ENCODE results near the gene ATP2B1.
"Not testable (repeated sequence)": the region's sequence is repeated elsewhere in the genome, so short reads cannot be mapped to it uniquely, and the experiment has no call there.

Gene ATP2B1

DNA sequence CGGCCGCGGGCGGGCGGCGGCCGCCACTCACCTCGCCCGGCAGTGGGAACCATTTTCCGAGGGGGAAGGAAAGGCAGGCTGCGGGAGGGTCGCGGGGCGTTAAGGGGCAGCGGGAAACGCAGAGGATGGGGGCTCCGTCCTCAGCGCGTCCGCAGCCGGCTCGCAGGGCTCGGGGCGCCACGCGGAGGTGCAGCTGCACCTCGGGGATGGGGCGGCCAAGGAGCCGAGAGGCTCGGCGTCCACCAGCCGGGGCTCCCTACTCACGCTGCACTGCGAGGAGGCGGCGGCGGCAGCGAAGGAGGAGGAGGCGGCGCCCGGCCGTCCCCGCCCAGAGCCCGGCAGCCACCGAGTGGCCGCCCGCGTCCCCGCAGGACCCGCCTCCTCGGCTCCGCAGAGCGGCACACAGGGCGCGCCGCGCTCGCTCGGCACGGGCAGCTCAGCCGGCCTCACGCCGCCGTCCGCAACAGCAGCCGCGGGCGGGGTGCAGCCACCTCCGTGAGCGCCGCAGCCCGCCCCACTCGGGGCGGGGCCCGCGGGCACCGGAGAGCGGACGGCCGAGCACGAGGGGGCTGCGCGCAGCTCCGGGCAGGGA lies at the start of gene ATP2B1:
Gene ATP2B1, minus strand, starts transcription at position 274 of the 592 bp plus-strand sequence. CDS start 52,952 bp downstream, outside the sequence.
- peak; percentile 90 for DNase-seq

DNA sequence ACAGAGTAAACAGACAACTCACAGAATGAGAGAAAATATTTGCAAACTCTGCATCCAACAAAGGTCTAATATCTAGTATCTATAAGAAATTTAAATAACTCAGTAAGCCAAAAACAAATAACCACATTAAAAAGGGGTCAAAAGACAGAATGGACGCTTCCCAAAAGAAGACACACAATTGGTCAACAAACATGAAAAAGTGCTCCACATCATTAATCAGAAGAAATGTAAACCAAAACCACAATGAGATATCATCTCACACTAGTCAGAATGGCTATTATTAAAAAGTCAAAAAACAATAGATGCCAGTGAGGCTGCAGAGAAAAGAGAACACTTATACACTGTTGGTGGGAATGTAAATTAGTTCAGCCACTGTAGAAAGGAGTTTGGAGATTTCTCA lies 49.3 kb upstream of the ATP2B1 start:
- DNase-seq: not testable (repeated sequence)

- no peak for DNase-seq
Observed at GRCh38 chr12:89756585-89757398, 48.2 kb upstream of the ATP2B1 start.

DNA sequence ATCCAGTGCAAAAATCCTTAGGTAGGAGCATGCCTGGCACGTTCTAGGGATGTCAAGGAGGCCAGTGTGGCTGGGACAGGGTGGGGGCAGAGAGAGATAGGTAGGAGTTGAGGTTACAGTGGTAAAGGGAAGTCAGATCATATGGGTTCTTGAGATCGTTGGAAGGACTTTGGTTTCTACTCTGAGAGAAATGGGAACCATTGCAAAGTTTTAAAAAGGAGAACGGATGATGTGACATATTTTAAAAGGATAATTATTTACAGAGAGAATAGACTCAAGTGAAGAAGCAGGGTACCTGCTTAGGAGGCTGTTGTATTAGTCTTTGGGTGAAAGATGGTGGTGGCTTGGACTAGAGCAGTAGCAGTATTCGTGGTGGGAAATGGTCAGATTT lies 47.6 kb upstream of the ATP2B1 start:
- DNase-seq: no peak

GRCh38 chr12:89753997-89754396 lies 45.4 kb upstream of the ATP2B1 start:
- DNase-seq: no peak

- DNase-seq: no peak
Observed at GRCh38 chr12:89752341-89752740, 43.7 kb upstream of the ATP2B1 start.

DNA sequence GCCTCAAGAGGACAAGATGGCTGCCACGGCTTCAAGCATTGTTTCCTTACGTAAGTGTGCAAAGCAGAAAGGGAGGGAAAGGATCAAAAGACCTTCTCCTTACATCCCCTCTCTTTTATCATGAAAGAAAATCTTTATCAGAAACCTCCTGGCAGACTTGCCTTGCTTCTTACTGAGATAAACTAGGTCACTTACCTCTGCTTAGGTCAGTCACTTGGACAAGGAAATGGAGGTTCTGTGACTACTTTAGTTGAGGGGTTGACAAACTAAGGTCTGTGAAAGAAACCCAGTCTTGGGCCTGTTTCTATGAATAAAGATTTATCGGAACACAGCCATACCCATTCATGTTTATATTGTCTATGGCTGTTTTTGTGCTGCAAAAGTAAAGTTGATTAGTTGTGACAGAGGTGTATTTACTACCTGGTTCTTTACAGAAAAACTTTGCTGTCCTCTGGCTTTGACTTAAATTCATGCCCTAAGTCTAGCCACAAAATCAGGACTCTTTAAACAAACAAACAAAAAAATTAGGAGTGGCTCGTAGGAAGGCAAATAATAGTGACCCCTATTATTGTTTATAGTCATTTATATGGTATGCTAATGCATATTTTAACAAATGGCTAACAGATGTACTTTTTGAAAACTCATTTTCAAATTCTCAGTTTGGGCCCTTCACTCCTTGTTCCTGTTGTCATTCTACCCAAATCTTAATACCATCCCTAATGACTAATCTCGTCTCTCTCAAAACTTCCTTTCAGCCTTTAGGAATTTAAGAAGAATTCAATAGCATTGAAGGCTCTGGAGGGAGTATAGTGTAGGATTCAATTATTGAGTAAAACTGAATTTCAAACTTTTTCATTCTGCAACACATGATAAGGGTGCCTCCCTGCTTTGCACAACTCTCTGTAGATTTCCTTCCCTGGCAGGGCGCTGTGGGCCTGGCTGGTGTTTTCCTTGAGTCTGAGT lies 42.0 kb upstream of the ATP2B1 start:
- DNase-seq: no peak

DNA sequence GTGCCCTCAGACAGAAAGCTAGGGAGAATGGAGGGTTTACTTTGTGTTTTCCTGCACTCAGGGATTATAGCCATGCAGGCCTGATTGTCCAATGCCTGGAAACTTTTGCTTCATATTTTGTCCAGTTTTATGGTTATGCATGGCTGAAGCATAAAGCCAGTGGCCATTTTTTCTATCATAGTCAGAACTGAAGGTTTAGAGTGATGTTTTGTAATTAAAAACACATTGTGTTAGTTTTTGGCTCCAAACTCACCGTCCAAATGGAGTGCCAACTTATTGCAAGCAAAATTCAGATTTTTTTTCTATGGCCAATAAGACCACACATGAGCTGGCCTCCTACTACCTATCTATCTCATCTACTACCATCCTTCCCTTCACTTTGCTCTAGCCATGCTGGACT lies 40.2 kb upstream of the ATP2B1 start:
- DNase-seq: no peak

DNA sequence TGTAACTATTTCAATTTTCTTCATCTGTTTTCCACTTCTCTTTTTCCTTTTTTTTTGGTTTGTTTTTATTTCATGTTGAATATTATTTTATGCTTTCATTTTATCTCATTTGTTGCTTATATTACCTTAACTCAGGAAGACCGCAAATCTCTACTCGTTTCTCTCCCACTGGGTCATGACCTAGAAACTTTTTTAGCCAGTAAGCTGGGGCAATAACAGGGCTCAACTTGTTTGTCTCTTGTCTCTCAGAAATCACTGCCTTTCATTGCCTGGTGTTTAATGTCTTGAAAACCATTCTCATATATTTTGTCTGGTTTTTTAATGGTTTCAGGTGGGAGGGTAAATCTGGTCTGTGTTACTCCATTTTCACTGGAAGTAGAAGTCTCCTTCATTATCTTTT lies 36.6 kb upstream of the ATP2B1 start:
- no peak for DNase-seq

DNA sequence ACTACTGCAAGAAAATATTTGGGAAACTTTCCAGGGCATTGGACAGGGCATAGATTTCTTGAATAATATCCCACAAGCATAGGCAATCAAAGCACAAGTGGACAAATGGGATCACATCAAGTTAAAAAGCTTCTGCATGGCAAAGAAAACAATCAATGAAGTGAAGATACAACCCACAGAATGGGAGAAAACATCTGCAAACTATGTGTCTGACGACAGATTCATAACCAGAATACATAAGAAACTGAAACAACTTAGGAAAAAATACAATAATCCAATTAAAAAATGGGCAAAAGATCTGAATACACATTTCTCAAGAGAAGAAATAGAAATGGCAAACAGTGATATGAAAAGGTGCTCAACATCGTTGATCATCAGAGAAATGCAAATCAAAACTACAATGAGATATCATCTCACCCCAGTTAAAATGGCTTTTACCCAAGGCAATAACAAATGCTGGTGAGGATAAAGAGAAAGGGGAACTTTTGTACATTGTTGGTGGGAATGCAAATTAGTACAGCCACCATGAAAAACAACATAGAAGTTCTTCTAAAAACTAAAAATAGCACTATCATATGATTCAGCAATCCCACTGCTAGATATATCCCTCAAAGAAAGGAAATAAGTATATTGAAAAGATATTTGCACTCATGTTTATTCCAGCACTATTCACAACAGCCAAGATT lies 33.8 kb upstream of the ATP2B1 start:
- no peak for DNase-seq

DNA sequence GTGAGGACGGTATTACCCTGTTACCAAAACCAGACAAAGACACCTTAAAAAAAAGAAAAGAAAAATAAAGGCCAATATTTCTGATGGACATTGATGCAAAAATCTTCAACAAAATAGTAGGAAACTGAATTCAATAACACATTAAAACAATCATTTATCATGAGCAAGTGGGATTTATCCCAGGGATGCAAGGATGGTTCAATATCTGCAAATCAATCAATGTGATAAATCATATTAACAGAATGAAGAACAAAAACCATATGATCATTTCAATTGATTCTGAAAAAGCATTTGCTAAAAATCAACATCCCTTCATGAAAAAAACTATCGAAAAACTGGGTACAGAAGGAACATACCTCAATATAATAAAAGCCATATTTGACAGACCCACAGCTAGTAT lies 32.3 kb upstream of the ATP2B1 start:
- DNase-seq: no peak

GRCh38 chr12:89736995-89737394 lies 28.4 kb upstream of the ATP2B1 start:
- DNase-seq: no peak

- no peak for DNase-seq
Observed at GRCh38 chr12:89733579-89734201, 25.1 kb upstream of the ATP2B1 start.

GRCh38 chr12:89732522-89732921 lies 23.9 kb upstream of the ATP2B1 start:
- DNase-seq: no peak

DNA sequence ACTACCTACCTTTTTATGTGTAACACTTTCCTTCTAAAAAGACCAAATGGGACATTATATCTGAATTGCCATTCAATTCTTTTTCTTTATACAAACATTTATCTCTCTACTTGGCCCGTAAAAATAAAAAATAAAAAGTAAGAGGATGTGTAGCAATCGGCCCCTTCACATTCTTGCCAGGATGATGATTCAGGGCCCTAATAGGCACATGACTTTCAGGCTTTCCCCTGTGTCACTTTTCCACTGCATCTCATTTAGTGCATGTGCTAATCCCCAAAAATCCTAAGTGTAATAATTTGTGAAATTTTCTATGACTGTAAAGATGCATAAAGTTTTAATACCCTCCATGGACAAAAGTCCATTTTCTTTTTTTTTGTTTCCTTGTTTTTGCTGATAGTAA lies 23.0 kb upstream of the ATP2B1 start:
- no peak for DNase-seq

- DNase-seq: no peak
Observed at GRCh38 chr12:89731089-89731488, 22.5 kb upstream of the ATP2B1 start.

- no peak for DNase-seq
Observed at GRCh38 chr12:89729946-89730459, 21.4 kb upstream of the ATP2B1 start.

DNA sequence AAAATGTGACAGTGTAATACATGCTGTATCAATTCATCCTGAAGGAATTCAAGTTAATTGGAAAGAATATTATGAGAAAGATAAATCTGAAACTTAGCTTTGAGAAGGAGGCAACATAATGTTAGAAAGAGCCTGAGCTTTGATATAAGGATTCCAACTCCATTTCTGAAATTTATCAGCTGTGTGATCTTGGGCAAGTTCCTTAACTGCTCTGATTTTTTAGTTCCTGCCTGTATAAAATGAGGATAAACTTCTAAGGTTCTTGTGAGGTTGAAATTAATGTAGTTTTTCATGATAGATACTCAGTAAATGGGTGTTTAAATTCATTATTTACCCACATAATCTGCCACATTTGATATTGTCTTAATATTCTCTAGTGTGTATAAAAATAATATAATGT lies 14.6 kb upstream of the ATP2B1 start:
- DNase-seq: no peak

GRCh38 chr12:89721291-89721987 lies 12.8 kb upstream of the ATP2B1 start:
- DNase-seq: no peak

- DNase-seq: no peak
Observed at GRCh38 chr12:89717759-89718523, 9.3 kb upstream of the ATP2B1 start.

DNA sequence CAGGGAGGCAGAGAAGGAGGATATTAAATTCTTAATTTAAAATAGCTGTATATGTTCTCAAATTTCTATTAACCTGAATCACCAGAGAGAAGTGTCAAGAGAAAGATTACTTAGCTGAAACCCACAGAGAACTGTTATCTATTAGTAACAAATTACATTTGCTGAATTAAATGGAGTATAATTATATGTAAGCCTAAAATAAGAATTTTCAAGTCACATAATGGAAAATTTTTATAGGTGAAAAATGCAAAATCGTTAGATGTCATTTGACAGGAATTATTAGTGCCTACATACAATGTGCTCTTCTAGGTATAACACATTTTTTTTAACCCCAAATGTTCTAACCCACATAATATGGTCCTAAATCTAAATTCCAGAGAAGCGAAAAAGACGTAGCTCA lies 4.1 kb upstream of the ATP2B1 start:
- DNase-seq: no peak

Data from right forelimb (tissue), 1 donor.